ENCODE results near the gene UCHL5. TPM values are rescaled to one million over a fixed set of nuclear protein-coding genes. Genes with fewer than 3 reads are reported as not detected.

UCHL5 gene
- polyA plus RNA-seq, 1 donor from 2014 or later, result 28.8 TPM

GRCh38 chr1:193069748-193070385 is 10.7 kb upstream of the UCHL5 start:
- Histone ChIP-seq H3K36me3 (ENCODE audit: insufficient read depth, low read length) (no peaks in the 10 kb centered on the region), H3F3A (ENCODE audit: insufficient read depth, low read length, poor library complexity, severe bottlenecking) (no peaks in the 10 kb centered on the region), H3K9me3 (ENCODE audit: low read length) (no peaks in the 10 kb centered on the region), H3K27me3 (ENCODE audit: insufficient read depth, low read depth, low read length) (no peaks in the 10 kb centered on the region), H2AFZ (ENCODE audit: low read depth, low read length) (no peak overlapping the region), H4K20me1 (ENCODE audit: insufficient read depth) (no peaks in the 10 kb centered on the region), H3K27ac (ENCODE audit: low read length) (no peak overlapping the region), H3K4me2 (ENCODE audit: low read length) (no peak overlapping the region), H3K9me2 (ENCODE audit: insufficient read depth, low read length) (no peaks in the 10 kb centered on the region), H3K9ac (ENCODE audit: low read length) (no peak overlapping the region), H3K79me2 (replicated peaks; ENCODE audit: insufficient read depth, low read length) (peaks cover 63% of the 10 kb centered on the region), H3K4me3 (ENCODE audit: low read length) (no peak overlapping the region)
- no peak for TF ChIP-seq EZH2 (IDR thresholded peaks at IDR 0.05; ENCODE audit: borderline replicate concordance, insufficient read depth, low read length, poor library complexity, severe bottlenecking)
- peak; percentile 32 for TF ChIP-seq CTCF (IDR thresholded peaks at IDR 0.05; ENCODE audit: poor library complexity, severe bottlenecking)
- TF ChIP-seq POLR2AphosphoS5 (IDR thresholded peaks at IDR 0.05), result no peak
- no peak for TF ChIP-seq RAD21 (conservative IDR thresholded peaks at IDR 0.05)
- no peak for TF ChIP-seq SMC3 (conservative IDR thresholded peaks at IDR 0.05; ENCODE audit: poor library complexity)

GRCh38 chr1:193068013-193068412 is 8.9 kb upstream of the UCHL5 start:
- no peaks in the 10 kb centered on the region for H3K27me3 ChIP-seq (ENCODE audit: insufficient read depth, low read depth, low read length)
- peaks cover 81% of the 10 kb centered on the region for H3K79me2 ChIP-seq (replicated peaks; ENCODE audit: insufficient read depth, low read length)
- H3K27ac ChIP-seq (ENCODE audit: low read length), result no peak overlapping the region
- no peak overlapping the region for H3K4me2 ChIP-seq (ENCODE audit: low read length)
- no peaks in the 10 kb centered on the region for H3F3A ChIP-seq (ENCODE audit: insufficient read depth, low read length, poor library complexity, severe bottlenecking)
- no peak overlapping the region for H2AFZ ChIP-seq (ENCODE audit: low read depth, low read length)
- no peak for TF ChIP-seq CTCF (IDR thresholded peaks at IDR 0.05; ENCODE audit: poor library complexity, severe bottlenecking)
- no peak for TF ChIP-seq RAD21 (conservative IDR thresholded peaks at IDR 0.05)
- TF ChIP-seq POLR2AphosphoS5 (IDR thresholded peaks at IDR 0.05), result no peak
- TF ChIP-seq EP300 (conservative IDR thresholded peaks at IDR 0.05; ENCODE audit: poor library complexity, severe bottlenecking), result no peak
- no peak for TF ChIP-seq TAF1 (IDR thresholded peaks at IDR 0.05; ENCODE audit: low read depth)
- no peak for TF ChIP-seq REST (IDR thresholded peaks at IDR 0.05; ENCODE audit: borderline replicate concordance)
- TF ChIP-seq MXI1 (conservative IDR thresholded peaks at IDR 0.05; ENCODE audit: poor library complexity, severe bottlenecking), result no peak
- no peak for TF ChIP-seq EZH2 (IDR thresholded peaks at IDR 0.05; ENCODE audit: borderline replicate concordance, insufficient read depth, low read length, poor library complexity, severe bottlenecking)
- no peak for TF ChIP-seq SMC3 (conservative IDR thresholded peaks at IDR 0.05; ENCODE audit: poor library complexity)
- no peaks in the 10 kb centered on the region for H3K9me3 ChIP-seq (ENCODE audit: low read length)
- no peaks in the 10 kb centered on the region for H3K9me2 ChIP-seq (ENCODE audit: insufficient read depth, low read length)
- H4K20me1 ChIP-seq (ENCODE audit: insufficient read depth), result no peaks in the 10 kb centered on the region
- H3K36me3 ChIP-seq (ENCODE audit: insufficient read depth, low read length), result no peaks in the 10 kb centered on the region
- no peak overlapping the region for H3K9ac ChIP-seq (ENCODE audit: low read length)
- no peak overlapping the region for H3K4me3 ChIP-seq (ENCODE audit: low read length)
